Liver (tissue), 9 donors: Measurements from ENCODE around the gene SUGCT. TPM values are rescaled to one million over a fixed set of nuclear protein-coding genes. Genes with fewer than 3 reads are reported as not detected.
A peak's percentile ranks its signal among the peaks of the same experiment; 100 is the strongest.

ENCODE experiments used
- DNase-seq: peaks from one replicate; pipeline ENCODE4 v3.0.0-alpha.2; 2017; ENCODE audit warnings: low spot score
- H3K27ac ChIP-seq, 2 donors: one replicate each; pipeline ENCODE4 v1.7.0; 2013; ENCODE audit warnings: inconsistent platforms in 2 of 2, low read length in 2 of 2, control low read depth in 1 of 2, low read depth in 1 of 2, mild to moderate bottlenecking in 1 of 2
- H3K27me3 ChIP-seq, 4 donors: one replicate each; pipeline versions ENCODE4 v1.6.1 to v1.7.0; 2013; ENCODE audit warnings: low read length in 3 of 4, inconsistent platforms in 1 of 4, mild to moderate bottlenecking in 1 of 4, moderate library complexity in 1 of 4; ENCODE audit not compliant: control insufficient read depth in 4 of 4, insufficient read depth in 4 of 4
- H3K36me3 ChIP-seq, 4 donors: one replicate each; pipeline versions ENCODE4 v1.6.1 to v1.7.0; 2013; ENCODE audit warnings: low read length in 3 of 4, mild to moderate bottlenecking in 3 of 4, low read depth in 1 of 4, moderate library complexity in 1 of 4; ENCODE audit not compliant: control insufficient read depth in 4 of 4, insufficient read depth in 3 of 4
- H3K4me1 ChIP-seq, 4 donors: one replicate each; pipeline versions ENCODE4 v1.6.1 to v1.7.0; 2013; ENCODE audit warnings: low read length in 3 of 4, mild to moderate bottlenecking in 3 of 4, moderate library complexity in 1 of 4; ENCODE audit not compliant: control insufficient read depth in 4 of 4, insufficient read depth in 4 of 4
- H3K4me3 ChIP-seq, 3 donors: one replicate each; pipeline versions ENCODE4 v1.6.1 to v1.7.0; 2013; ENCODE audit warnings: low read length in 3 of 3, control low read depth in 1 of 3, low read depth in 1 of 3, mild to moderate bottlenecking in 1 of 3
- H3K9ac ChIP-seq, 2 donors: one replicate each; pipeline ENCODE4 v1.7.0; 2013; ENCODE audit warnings: low read length in 2 of 2, mild to moderate bottlenecking in 2 of 2, moderate library complexity in 2 of 2, control low read depth in 1 of 2, low read depth in 1 of 2
- H3K9me3 ChIP-seq, 4 donors: one replicate each; pipeline versions ENCODE4 v1.6.1 to v1.7.0; 2013; ENCODE audit warnings: low read length in 3 of 4; ENCODE audit not compliant: control insufficient read depth in 4 of 4
- ATF3 ChIP-seq: IDR thresholded peaks from 2 replicates; pipeline ENCODE4 v1.6.1; 2016; ENCODE audit warnings: antibody characterized with exemption
- CTCF ChIP-seq: fragments of 150-350 bp; IDR thresholded peaks from 2 replicates; pipeline ENCODE4 v1.5.1; 2017; ENCODE audit warnings: improper control_type of control experiment, low read depth, low read length; ENCODE audit not compliant: missing input control
- EGR1 ChIP-seq, 2 donors: IDR thresholded peaks; 2 replicates each; pipeline ENCODE4 v1.6.1; 2016 to 2018; ENCODE audit warnings: antibody characterized with exemption in 2 of 2, low read depth in 2 of 2
- FOXA1 ChIP-seq: IDR thresholded peaks from 2 replicates; pipeline ENCODE4 v1.6.1; 2016; ENCODE audit warnings: antibody characterized with exemption
- FOXA2 ChIP-seq: IDR thresholded peaks from 2 replicates; pipeline ENCODE4 v1.6.1; 2016; ENCODE audit warnings: antibody characterized with exemption
- GABPA ChIP-seq, 2 donors: IDR thresholded peaks in 1 of 2; conservative IDR thresholded peaks in 1 of 2; 2 replicates each; pipeline ENCODE4 v1.6.1; 2016; ENCODE audit warnings: antibody characterized with exemption in 2 of 2, mild to moderate bottlenecking in 1 of 2, moderate library complexity in 1 of 2
- HNF4A ChIP-seq, 2 donors: conservative IDR thresholded peaks; 2 replicates each; pipeline ENCODE4 v1.6.1; 2016; ENCODE audit warnings: antibody characterized with exemption in 2 of 2, mild to moderate bottlenecking in 2 of 2
- HNF4G ChIP-seq: IDR thresholded peaks from 2 replicates; pipeline ENCODE4 v1.6.1; 2016; ENCODE audit warnings: antibody characterized with exemption
- JUND ChIP-seq, 2 donors: IDR thresholded peaks; 2 replicates each; pipeline ENCODE4 v1.6.1; 2016; ENCODE audit warnings: antibody characterized with exemption in 2 of 2
- MAX ChIP-seq: IDR thresholded peaks from 2 replicates; pipeline ENCODE4 v1.6.1; 2016; ENCODE audit warnings: antibody characterized with exemption
- NR2F2 ChIP-seq: IDR thresholded peaks from 2 replicates; pipeline ENCODE4 v1.6.1; 2016; ENCODE audit warnings: antibody characterized with exemption
- RAD21 ChIP-seq, 2 donors: IDR thresholded peaks; 2 replicates each; pipeline ENCODE4 v1.6.1; 2016; ENCODE audit warnings: antibody characterized with exemption in 2 of 2, mild to moderate bottlenecking in 2 of 2
- REST ChIP-seq: IDR thresholded peaks from 2 replicates; pipeline ENCODE4 v1.6.1; 2016; ENCODE audit warnings: antibody characterized with exemption, mild to moderate bottlenecking
- RXRA ChIP-seq, 2 donors: IDR thresholded peaks; 2 replicates each; pipeline ENCODE4 v1.6.1; 2017 to 2018; ENCODE audit warnings: antibody characterized with exemption in 2 of 2, mild to moderate bottlenecking in 1 of 2
- SP1 ChIP-seq: IDR thresholded peaks from 2 replicates; pipeline ENCODE4 v1.6.1; 2018; ENCODE audit warnings: antibody characterized with exemption, mild to moderate bottlenecking
- YY1 ChIP-seq: IDR thresholded peaks from 2 replicates; pipeline ENCODE4 v1.6.1; 2016; ENCODE audit warnings: antibody characterized with exemption, mild to moderate bottlenecking
- ZBTB33 ChIP-seq: IDR thresholded peaks from 2 replicates; pipeline ENCODE4 v1.6.1; 2016; ENCODE audit warnings: antibody characterized with exemption
- WGBS: extraction: QIAGEN DNeasy Blood & Tissue Kit; methylation state at CpG from one replicate; pipeline ENCODE4 v1.1.7; 2013; 5-methylcytosine and 5-hydroxymethylcytosine counted together
- polyA plus RNA-seq, 2 donors: library from polyadenylated mRNA; stranded (reverse) in 1 of 2; unstranded in 1 of 2; fragments of 200-250 nt in 1 of 2; fragments of >200 nt in 1 of 2; fragmentation: Nextera tagmentation in 1 of 2; extraction: Ambion mirVana in 1 of 2; gene quantifications; one replicate each; pipeline versions ENCODE4 v1.2.1 to v1.2.3, GENCODE V29; 2013 to 2015
- total RNA-seq, 2 donors: library from RNA; depleted of rRNA; stranded (reverse); fragments of >200 nt; gene quantifications; one replicate each; pipeline ENCODE4 v1.2.3, GENCODE V29; 2014
- donor health status: healthy.
- donor health status: healthy.
- donor health status: healthy.
- donor health status: healthy.
- donor health status: healthy.

SUGCT gene
- total and polyA plus RNA-seq, 4 donors = 6.2 to 11.9 (median 9.9) TPM

GRCh38 chr7:40220421-40220911 lies 85.7 kb downstream of the SUGCT start:
- no peaks in the 10 kb centered on the region for H3K27me3 ChIP-seq
- H3K4me3 ChIP-seq = no peak overlapping the region
- H3K9ac ChIP-seq = no peak overlapping the region
- no peak overlapping the region for H3K27ac ChIP-seq
- no peaks in the 10 kb centered on the region for H3K9me3 ChIP-seq
- DNase-seq = no peak
- H3K36me3 ChIP-seq = peaks cover 0 to 4% (median under 1%) of the 10 kb centered on the region in 4 donors
- TF ChIP-seq JUND (IDR thresholded peaks at IDR 0.05) (peak in 1 of 2 donors; percentile 19), RXRA (IDR thresholded peaks at IDR 0.05) (no peak)
- H3K4me1 ChIP-seq = peaks cover 0 to 17% (median 3%) of the 10 kb centered on the region in 4 donors

GRCh38 chr7:40221836-40222235 lies 87.0 kb downstream of the SUGCT start:
- DNase-seq = no peak
- H3K9me3 ChIP-seq = no peaks in the 10 kb centered on the region
- H3K27ac ChIP-seq = no peak overlapping the region
- peaks cover 0 to 4% (median under 1%) of the 10 kb centered on the region in 4 donors for H3K36me3 ChIP-seq
- H3K4me1 ChIP-seq = peaks cover 0 to 17% (median 2%) of the 10 kb centered on the region in 4 donors
- 88% methylated on average over 2 of the region's 2 CpGs for WGBS
- TF ChIP-seq FOXA2 (no peak), HNF4G (no peak), HNF4A (conservative IDR thresholded peaks at IDR 0.05) (no peak), EGR1 (IDR thresholded peaks at IDR 0.05; ENCODE audit: low read depth in 2 of 2) (no peak), GABPA (IDR thresholded peaks at IDR 0.05 in 1 of 2, conservative IDR thresholded peaks at IDR 0.05 in 1 of 2) (no peak), YY1 (no peak), MAX (no peak), RAD21 (IDR thresholded peaks at IDR 0.05) (no peak), FOXA1 (no peak), ZBTB33 (no peak), CTCF (no peak), SP1 (no peak), JUND (IDR thresholded peaks at IDR 0.05) (no peak), ATF3 (no peak), RXRA (IDR thresholded peaks at IDR 0.05) (no peak), REST (no peak), NR2F2 (no peak)
- no peak overlapping the region for H3K9ac ChIP-seq
- H3K4me3 ChIP-seq = no peak overlapping the region
- no peaks in the 10 kb centered on the region for H3K27me3 ChIP-seq
